GM12873 (cell line): ENCODE results near the gene FAM217A.

Source experiments
- CTCF ChIP-seq: IDR thresholded peaks from 2 replicates; pipeline ENCODE4 v1.5.1; 2012; ENCODE audit warnings: low read depth, mild to moderate bottlenecking, moderate library complexity, low read length, control low read depth; ENCODE audit not compliant: insufficient read depth; ENCODE audit errors: missing control alignments

The FAM217A gene

GRCh38 chr6:4078691-4079471, at the start of gene FAM217A:
Gene FAM217A (minus strand): TSS chr6:4079137. CDS start chr6:4077414, 1,723 bp downstream.
- TF ChIP-seq CTCF = no peak

- TF ChIP-seq CTCF = no peak
Observed at GRCh38 chr6:4128072-4128471, 49.1 kb upstream of the FAM217A start.

GRCh38 chr6:4125933-4126864, 47.3 kb upstream of the FAM217A start:
- no peak for TF ChIP-seq CTCF

- TF ChIP-seq CTCF = no peak
Observed at GRCh38 chr6:4125500-4125899, 46.6 kb upstream of the FAM217A start.

- no peak for TF ChIP-seq CTCF
Observed at GRCh38 chr6:4124351-4124750, 45.4 kb upstream of the FAM217A start.

GRCh38 chr6:4115741-4116140, 36.8 kb upstream of the FAM217A start:
- no peak for TF ChIP-seq CTCF

GRCh38 chr6:4114123-4114522, 35.2 kb upstream of the FAM217A start:
- no peak for TF ChIP-seq CTCF
